Measurements from ENCODE around the gene DEDD.
A peak's percentile ranks its signal among the peaks of the same experiment; 100 is the strongest.

The DEDD gene

GRCh38 chr1:161140755-161141400 lies 8.4 kb upstream of the DEDD start:
- H3K4me3 ChIP-seq (replicated peaks in 1 of 2; ENCODE audit: low read depth in 2 of 2, low read length in 2 of 2) = no peak overlapping the region
- no peak for TF ChIP-seq CTCF (IDR thresholded peaks at IDR 0.05; ENCODE audit: low read depth, low read length)
- DNase-seq (ENCODE audit: low read depth in 2 of 2) = no peak

- no peak overlapping the region for H3K4me3 ChIP-seq (replicated peaks in 1 of 2; ENCODE audit: low read depth in 2 of 2, low read length in 2 of 2)
- peak; percentile 45 for TF ChIP-seq CTCF (IDR thresholded peaks at IDR 0.05; ENCODE audit: low read depth, low read length)
- DNase-seq (ENCODE audit: low read depth in 2 of 2) = peak; percentile 72 to 74
These were observed 7.3 kb upstream of the DEDD start for GRCh38 chr1:161139766-161140165.

GRCh38 chr1:161138431-161138830 lies 6.0 kb upstream of the DEDD start:
- TF ChIP-seq CTCF (IDR thresholded peaks at IDR 0.05; ENCODE audit: low read depth, low read length) = no peak
- H3K4me3 ChIP-seq (replicated peaks in 1 of 2; ENCODE audit: low read depth in 2 of 2, low read length in 2 of 2) = no peak overlapping the region
- DNase-seq (ENCODE audit: low read depth in 2 of 2) = no peak

GRCh38 chr1:161137881-161138280 lies 5.4 kb upstream of the DEDD start:
- no peak for DNase-seq (ENCODE audit: low read depth in 2 of 2)
- H3K4me3 ChIP-seq (replicated peaks in 1 of 2; ENCODE audit: low read depth in 2 of 2, low read length in 2 of 2) = no peak overlapping the region
- no peak for TF ChIP-seq CTCF (IDR thresholded peaks at IDR 0.05; ENCODE audit: low read depth, low read length)

- peak overlapping the region; percentile 93 to 97 for H3K4me3 ChIP-seq (replicated peaks in 1 of 2; ENCODE audit: low read depth in 2 of 2, low read length in 2 of 2)
- peak; percentile 18 to 24 for DNase-seq (ENCODE audit: low read depth in 2 of 2)
- TF ChIP-seq CTCF (IDR thresholded peaks at IDR 0.05; ENCODE audit: low read depth, low read length) = no peak
These were observed 813 bp upstream of the DEDD start for GRCh38 chr1:161133220-161133740.

- TF ChIP-seq CTCF (IDR thresholded peaks at IDR 0.05; ENCODE audit: low read depth, low read length) = no peak
- DNase-seq (ENCODE audit: low read depth in 2 of 2) = peak; percentile 27 to 49
- H3K4me3 ChIP-seq (replicated peaks in 1 of 2; ENCODE audit: low read depth in 2 of 2, low read length in 2 of 2) = peak overlapping the region; percentile 93 to 97
These were observed 701 bp downstream of the DEDD start for GRCh38 chr1:161131523-161132409.

Data from cardiac fibroblast (primary cell).